ENCODE data around the gene TMEM127.

- TF ChIP-seq TAF1 (IDR thresholded peaks at IDR 0.05; ENCODE audit: borderline replicate concordance, insufficient read depth, low read length) = no peak
- TF ChIP-seq POLR2AphosphoS5 (IDR thresholded peaks at IDR 0.05; ENCODE audit: low read depth, low read length) = no peak
- TF ChIP-seq, protein P1, sequence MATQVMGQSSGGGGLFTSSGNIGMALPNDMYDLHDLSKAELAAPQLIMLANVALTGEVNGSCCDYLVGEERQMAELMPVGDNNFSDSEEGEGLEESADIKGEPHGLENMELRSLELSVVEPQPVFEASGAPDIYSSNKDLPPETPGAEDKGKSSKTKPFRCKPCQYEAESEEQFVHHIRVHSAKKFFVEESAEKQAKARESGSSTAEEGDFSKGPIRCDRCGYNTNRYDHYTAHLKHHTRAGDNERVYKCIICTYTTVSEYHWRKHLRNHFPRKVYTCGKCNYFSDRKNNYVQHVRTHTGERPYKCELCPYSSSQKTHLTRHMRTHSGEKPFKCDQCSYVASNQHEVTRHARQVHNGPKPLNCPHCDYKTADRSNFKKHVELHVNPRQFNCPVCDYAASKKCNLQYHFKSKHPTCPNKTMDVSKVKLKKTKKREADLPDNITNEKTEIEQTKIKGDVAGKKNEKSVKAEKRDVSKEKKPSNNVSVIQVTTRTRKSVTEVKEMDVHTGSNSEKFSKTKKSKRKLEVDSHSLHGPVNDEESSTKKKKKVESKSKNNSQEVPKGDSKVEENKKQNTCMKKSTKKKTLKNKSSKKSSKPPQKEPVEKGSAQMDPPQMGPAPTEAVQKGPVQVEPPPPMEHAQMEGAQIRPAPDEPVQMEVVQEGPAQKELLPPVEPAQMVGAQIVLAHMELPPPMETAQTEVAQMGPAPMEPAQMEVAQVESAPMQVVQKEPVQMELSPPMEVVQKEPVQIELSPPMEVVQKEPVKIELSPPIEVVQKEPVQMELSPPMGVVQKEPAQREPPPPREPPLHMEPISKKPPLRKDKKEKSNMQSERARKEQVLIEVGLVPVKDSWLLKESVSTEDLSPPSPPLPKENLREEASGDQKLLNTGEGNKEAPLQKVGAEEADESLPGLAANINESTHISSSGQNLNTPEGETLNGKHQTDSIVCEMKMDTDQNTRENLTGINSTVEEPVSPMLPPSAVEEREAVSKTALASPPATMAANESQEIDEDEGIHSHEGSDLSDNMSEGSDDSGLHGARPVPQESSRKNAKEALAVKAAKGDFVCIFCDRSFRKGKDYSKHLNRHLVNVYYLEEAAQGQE (IDR thresholded peaks at IDR 0.05; ENCODE audit: insufficient read depth in 1 of 2, low read depth in 2 of 2, low read length in 2 of 2) = no peak
- TF ChIP-seq SIN3A (IDR thresholded peaks at IDR 0.05; ENCODE audit: borderline replicate concordance, insufficient read depth, low read length) = no peak
- TF ChIP-seq FOXP2 (optimal IDR thresholded peaks at IDR 0.05; ENCODE audit: borderline replicate concordance, extremely low read depth, extremely low read length, insufficient read depth) = no peak
These were observed 58.0 kb downstream of the TMEM127 start for GRCh38 chr2:96207774-96208142.

Data from PFSK-1 (cell line).